IPS DF 6.9 (cell line): ENCODE data around the gene KMT2C.
"Not testable (repeated sequence)": the region's sequence is repeated elsewhere in the genome, so short reads cannot be mapped to it uniquely, and the experiment has no call there.

Experiments
- DNase-seq: peaks from one replicate; pipeline ENCODE4 v3.0.0-alpha.2; 2013; ENCODE audit warnings: low read depth, low spot score
- H3K27ac ChIP-seq: one replicate; pipeline ENCODE4 v1.5.1; 2013; ENCODE audit warnings: low read length, control low read depth
- H3K27me3 ChIP-seq: 2 replicates; pipeline ENCODE4 v1.6.1; 2013; ENCODE audit warnings: mild to moderate bottlenecking, low read length; ENCODE audit not compliant: control insufficient read depth, insufficient read depth
- H3K36me3 ChIP-seq: 2 replicates; pipeline ENCODE4 v1.6.1; 2013; ENCODE audit warnings: low read length; ENCODE audit not compliant: control insufficient read depth, insufficient read depth
- H3K4me1 ChIP-seq: 2 replicates; pipeline ENCODE4 v1.6.1; 2013; ENCODE audit warnings: low read length; ENCODE audit not compliant: control insufficient read depth, insufficient read depth
- H3K4me3 ChIP-seq: 2 replicates; pipeline ENCODE4 v1.5.1; 2013; ENCODE audit warnings: mild to moderate bottlenecking, low read length
- H3K9me3 ChIP-seq: 2 replicates; pipeline ENCODE4 v1.6.1; 2013; ENCODE audit warnings: low read length, inconsistent platforms; ENCODE audit not compliant: control insufficient read depth, insufficient read depth
- WGBS: extraction: QIAGEN DNeasy Blood & Tissue Kit; methylation state at CpG from one replicate; pipeline ENCODE4 v1.1.7; 2013; ENCODE audit warnings: mixed read lengths, missing lambda C conversion rate; ENCODE audit not compliant: insufficient read length, insufficient coverage; 5-methylcytosine and 5-hydroxymethylcytosine counted together

The KMT2C gene

DNA sequence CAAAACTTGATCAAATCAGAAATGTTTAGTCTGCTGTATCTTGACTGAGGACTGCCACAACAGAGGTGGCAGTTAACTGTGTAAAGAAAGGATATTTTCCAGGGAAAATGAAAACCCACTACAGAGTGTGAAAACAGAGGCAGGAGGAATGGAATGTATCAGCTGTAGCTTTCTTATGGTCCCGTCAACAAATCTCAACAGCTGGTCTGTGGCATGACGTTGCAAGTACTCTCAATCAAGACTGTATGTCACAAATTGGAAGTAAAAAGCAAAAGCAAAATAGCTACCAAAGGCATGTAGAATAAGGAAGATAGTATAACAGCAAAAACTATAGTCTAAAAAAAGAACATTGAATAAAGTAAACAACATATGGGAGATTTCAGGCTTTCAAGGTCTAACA, 123.5 kb downstream of the KMT2C start:
- Histone ChIP-seq H3K4me1 (no peaks in the 10 kb centered on the region; the same call in 1 of the 2 replicates), H3K9me3 (no peaks in the 10 kb centered on the region), H3K36me3 (no peaks in the 10 kb centered on the region; the same call in none of the 2 replicates), H3K4me3 (no peak overlapping the region), H3K27ac (no peak overlapping the region), H3K27me3 (no peaks in the 10 kb centered on the region)
- DNase-seq, result no peak
- no CpG with 5 or more reads among the region's 2 CpGs for WGBS

DNA sequence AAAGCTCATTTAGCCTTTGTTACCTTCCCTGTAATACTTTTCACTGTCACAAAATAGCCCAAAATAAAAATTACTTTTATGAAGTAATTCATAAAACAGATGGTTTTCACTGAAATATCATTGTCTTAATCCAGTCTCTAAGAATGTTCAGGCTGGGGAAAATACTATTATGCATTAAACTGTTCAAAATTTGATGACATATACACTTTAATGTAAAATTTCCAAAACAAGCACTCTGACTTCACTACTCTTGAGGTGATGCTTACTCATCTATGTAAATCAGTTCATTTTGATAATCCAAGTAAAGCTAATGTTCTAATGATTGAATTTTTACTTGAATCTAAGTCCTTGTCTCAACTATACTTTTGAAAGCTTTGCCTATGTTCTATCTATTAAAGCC, 127.9 kb downstream of the KMT2C start:
- H3K27ac ChIP-seq, result no peak overlapping the region
- H3K4me1 ChIP-seq, result no peaks in the 10 kb centered on the region; the same call in 1 of the 2 replicates
- no peaks in the 10 kb centered on the region; the same call in none of the 2 replicates for H3K36me3 ChIP-seq
- H3K27me3 ChIP-seq, result no peaks in the 10 kb centered on the region
- H3K4me3 ChIP-seq, result no peak overlapping the region
- no peaks in the 10 kb centered on the region for H3K9me3 ChIP-seq
- no peak for DNase-seq

DNA sequence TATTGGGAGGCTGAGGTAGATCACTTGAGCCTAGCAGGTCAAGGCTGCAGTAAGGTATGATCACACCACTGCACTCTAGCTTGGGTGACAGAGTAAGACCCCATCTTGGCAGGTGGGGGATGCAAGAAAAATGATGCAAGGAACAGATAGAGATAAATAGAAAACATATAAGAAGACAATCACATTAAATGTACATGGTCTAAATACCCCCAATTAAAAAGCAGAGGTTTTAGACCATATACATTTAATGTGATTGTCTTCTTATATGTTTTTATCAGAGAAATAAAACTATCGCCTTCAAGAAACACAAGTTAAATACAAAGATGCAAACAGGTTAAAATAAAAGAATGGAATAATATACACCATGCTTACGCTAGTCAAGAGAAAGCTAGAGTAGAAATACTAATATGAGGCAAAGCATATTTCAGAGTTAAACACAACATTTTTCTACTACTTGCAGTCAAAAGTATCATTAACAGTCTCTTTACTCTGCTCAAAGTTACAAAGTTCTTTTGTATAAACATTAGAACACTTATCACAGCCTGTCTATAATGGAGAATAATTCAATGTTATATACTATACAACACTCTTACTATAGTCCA, 136.2 kb downstream of the KMT2C start:
- DNase-seq, H3K27ac ChIP-seq, H3K9me3 ChIP-seq, H3K4me3 ChIP-seq, H3K27me3 ChIP-seq, H3K36me3 ChIP-seq, H3K4me1 ChIP-seq: not testable (repeated sequence)
- no CpG with 5 or more reads among the region's 2 CpGs for WGBS

DNA sequence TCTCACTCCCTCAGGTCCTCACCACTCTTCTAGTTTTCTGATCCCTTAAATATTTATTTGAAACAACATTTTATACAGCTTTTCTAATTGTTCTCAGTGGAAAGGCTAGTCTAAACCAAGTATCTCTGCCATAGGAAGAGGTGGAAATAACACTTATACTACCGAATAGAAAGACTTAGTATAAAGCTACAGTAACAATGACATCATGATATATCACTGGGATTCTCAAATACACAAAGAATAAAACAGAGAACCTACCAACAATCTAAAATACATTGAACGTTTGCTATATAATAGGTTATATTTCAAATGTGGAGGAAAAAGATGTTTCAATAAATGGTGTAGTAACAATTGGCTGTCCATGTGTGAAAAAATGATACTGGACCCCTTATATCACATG, 142.9 kb downstream of the KMT2C start:
- no peak for DNase-seq
- WGBS, result no CpG with 5 or more reads among the region's 2 CpGs
- Histone ChIP-seq H3K9me3 (peaks cover 1% of the 10 kb centered on the region; the same call in 1 of the 2 replicates), H3K27ac (no peak overlapping the region), H3K36me3 (no peaks in the 10 kb centered on the region), H3K4me1 (no peaks in the 10 kb centered on the region), H3K27me3 (no peaks in the 10 kb centered on the region), H3K4me3 (no peak overlapping the region)

DNA sequence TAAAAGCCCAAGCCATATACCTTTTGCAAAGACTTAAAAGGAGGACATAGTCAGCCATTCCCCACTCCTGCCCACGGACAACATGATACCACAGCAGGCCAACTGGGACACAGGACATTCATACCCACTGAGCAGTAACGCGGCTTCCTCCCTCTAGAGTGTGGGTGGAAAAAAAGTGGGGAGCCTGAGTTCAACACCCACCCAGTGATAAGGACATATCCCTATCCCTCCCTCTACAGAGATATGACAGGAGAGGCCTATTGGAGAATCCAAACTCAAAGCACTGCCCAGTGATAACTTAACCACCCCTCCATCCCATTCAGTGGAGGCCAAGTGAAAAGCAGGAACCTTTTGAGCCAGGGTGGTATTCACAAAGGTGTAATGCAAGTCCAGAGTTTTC, 148.8 kb downstream of the KMT2C start:
- not testable (repeated sequence) for H3K4me1 ChIP-seq, DNase-seq, H3K27me3 ChIP-seq, H3K4me3 ChIP-seq, H3K27ac ChIP-seq, H3K9me3 ChIP-seq, H3K36me3 ChIP-seq
- no CpG with 5 or more reads among the region's 3 CpGs for WGBS

DNA sequence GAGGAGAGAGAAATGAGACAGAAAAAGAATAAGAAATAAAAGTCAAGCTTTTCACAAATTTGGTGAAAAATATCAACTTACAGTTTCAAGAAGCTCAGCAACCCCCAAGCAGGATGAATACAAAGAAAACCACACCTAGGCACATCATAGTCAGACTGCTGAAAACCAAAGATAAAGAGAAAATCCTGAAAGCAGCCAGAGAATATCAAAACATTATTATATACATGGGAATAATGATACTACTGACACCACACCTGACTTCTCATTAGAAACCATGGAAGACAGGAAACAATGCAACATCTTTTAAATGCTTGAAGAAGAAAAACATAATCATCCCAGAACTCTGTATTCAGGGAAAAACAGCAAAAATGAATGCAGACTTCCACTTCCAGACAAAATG, 149.6 kb downstream of the KMT2C start:
- H3K36me3 ChIP-seq, H3K4me1 ChIP-seq, DNase-seq, H3K27ac ChIP-seq, H3K9me3 ChIP-seq, H3K27me3 ChIP-seq, H3K4me3 ChIP-seq: not testable (repeated sequence)

DNA sequence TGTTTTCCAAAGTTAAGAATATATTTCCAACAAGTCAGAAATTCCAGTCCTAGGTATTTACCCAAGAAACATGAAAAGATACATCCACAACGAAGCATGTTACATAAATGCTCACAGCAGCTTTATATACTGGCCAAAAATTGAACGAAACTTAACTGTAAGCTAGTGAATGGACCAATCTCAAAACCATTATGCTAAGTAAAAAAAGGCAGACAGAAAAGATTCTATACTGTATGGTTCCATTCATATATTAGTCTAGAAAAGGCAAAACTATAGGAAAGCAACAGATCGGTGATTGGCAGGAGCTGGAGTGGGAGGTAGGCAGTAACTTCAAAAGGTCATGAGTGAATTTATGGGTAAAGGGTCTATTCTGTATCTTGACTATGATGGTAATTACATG, 150.8 kb downstream of the KMT2C start:
- not testable (repeated sequence) for H3K4me1 ChIP-seq, H3K27me3 ChIP-seq, H3K4me3 ChIP-seq, H3K27ac ChIP-seq, H3K9me3 ChIP-seq, H3K36me3 ChIP-seq, DNase-seq
- WGBS, result no CpG with 5 or more reads among the region's 3 CpGs

DNA sequence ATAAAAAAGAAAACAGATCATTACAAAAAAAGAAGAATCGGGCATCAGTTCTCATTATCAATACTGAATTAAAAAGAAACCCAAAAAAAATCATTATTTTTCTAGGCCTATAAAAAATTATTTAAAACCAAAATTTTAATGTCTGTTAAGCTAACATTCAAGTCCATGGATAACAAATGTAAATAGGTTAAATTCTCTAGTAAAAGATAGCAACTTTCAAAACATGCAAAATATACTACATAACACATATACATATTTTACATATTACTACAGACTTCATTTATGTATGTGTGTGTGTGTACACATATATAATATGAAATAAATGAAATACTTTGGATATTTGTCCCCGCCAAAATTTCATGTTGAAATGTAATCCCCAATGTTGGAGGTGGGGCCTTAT, 158.1 kb downstream of the KMT2C start:
- no CpG with 5 or more reads among the region's 2 CpGs for WGBS
- H3K27me3 ChIP-seq, H3K27ac ChIP-seq, H3K4me3 ChIP-seq, H3K9me3 ChIP-seq, DNase-seq, H3K4me1 ChIP-seq, H3K36me3 ChIP-seq: not testable (repeated sequence)

DNA sequence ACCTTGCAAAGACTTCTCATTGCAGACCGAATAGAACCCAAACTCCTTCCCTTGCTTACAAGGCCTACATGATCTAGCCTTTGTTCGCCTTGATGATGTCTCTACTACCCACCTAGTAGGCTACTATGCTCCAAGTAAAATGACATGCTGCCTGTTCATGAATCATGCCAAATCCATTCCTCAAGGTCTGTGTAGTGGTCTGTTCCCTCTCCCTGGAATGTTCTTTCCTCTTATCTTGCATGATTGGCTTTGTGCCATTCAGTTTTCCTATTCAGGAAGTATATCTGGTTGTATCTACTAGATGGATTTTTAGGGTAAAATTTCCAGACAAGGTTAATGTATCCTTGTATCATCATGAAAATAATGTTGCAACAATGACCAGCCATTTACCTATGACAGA, 165.4 kb downstream of the KMT2C start:
- not testable (repeated sequence) for H3K4me1 ChIP-seq, H3K27me3 ChIP-seq, H3K27ac ChIP-seq, DNase-seq, H3K9me3 ChIP-seq, H3K36me3 ChIP-seq, H3K4me3 ChIP-seq
- no CpG with 5 or more reads among the region's 2 CpGs for WGBS

DNA sequence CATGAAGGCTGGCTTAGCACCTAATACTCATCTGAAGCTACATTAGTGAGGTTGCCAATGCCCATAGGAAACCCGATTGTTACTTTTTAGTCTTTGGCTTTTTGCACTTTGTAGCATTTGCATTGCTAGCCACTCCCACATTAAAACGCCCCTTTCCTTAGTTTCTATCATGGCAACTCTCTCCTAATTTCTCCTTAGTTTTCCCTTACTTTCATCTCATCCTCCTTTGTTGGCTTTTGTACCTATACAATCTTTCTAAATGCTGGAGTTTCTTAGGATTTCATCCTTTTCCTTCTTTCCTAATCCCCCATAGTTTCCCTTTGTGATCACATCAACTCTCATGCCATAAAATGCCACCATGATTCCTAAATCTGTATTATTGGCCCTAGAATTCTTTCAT, 168.9 kb downstream of the KMT2C start:
- WGBS, result no CpG with 5 or more reads among the region's 2 CpGs
- not testable (repeated sequence) for H3K27ac ChIP-seq, H3K4me1 ChIP-seq, H3K4me3 ChIP-seq, DNase-seq, H3K9me3 ChIP-seq, H3K36me3 ChIP-seq, H3K27me3 ChIP-seq

DNA sequence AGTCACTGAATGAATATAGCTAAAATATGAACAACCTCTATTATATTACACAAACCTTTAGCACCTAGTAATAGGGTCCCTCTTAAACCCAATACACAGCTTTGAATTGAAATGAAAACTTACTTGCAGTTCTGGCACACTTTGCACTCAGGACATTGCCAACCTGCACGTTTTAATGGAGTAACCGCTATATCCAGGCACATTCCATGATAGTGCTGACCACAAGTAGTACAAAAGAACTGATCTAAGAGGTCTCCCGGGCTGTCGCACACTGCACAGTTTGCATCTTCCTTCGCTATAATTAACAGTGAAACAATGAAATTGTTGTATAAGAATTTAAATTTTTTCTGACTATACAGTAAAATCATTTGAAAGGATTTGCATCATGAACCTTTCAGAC, 170.9 kb downstream of the KMT2C start:
- not testable (repeated sequence) for H3K27ac ChIP-seq, H3K4me3 ChIP-seq, H3K4me1 ChIP-seq, H3K9me3 ChIP-seq, H3K36me3 ChIP-seq, DNase-seq, H3K27me3 ChIP-seq
- no CpG with 5 or more reads among the region's 5 CpGs for WGBS
